GM10266 (cell line): ENCODE measurements around the gene LEFTY1.

Experiments
- DNase-seq: peaks from one replicate; pipeline ENCODE4 v3.0.0; 2012; ENCODE audit errors: extremely low spot score
- TF ChIP-seq, protein P1 (sequence below): IDR thresholded peaks from 2 replicates; pipeline ENCODE4 v1.5.1; 2012; ENCODE audit warnings: mild to moderate bottlenecking, low read depth; ENCODE audit not compliant: control insufficient read depth, insufficient read depth; ENCODE audit errors: missing control alignments

The LEFTY1 gene

DNA sequence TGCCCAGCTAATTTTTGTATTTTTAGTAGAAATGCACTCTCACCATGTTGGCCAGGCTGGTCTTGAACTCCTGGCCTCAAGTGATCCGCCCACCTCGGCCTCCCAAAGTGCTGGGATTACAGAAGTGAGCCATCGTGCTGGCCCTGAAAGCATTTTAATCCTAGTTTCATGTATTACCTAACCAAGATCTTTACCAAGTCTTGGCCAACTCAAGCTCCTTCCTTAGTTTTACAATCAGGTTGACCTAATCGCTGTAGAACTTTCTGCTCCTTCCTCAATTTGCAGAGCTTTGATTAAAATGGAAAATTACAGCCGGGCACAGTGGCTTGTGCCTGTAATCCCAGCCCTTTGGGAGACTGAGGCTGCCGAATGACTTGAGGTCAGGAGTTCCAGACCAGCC, 3.6 kb downstream of the LEFTY1 start:
- TF ChIP-seq, protein P1, sequence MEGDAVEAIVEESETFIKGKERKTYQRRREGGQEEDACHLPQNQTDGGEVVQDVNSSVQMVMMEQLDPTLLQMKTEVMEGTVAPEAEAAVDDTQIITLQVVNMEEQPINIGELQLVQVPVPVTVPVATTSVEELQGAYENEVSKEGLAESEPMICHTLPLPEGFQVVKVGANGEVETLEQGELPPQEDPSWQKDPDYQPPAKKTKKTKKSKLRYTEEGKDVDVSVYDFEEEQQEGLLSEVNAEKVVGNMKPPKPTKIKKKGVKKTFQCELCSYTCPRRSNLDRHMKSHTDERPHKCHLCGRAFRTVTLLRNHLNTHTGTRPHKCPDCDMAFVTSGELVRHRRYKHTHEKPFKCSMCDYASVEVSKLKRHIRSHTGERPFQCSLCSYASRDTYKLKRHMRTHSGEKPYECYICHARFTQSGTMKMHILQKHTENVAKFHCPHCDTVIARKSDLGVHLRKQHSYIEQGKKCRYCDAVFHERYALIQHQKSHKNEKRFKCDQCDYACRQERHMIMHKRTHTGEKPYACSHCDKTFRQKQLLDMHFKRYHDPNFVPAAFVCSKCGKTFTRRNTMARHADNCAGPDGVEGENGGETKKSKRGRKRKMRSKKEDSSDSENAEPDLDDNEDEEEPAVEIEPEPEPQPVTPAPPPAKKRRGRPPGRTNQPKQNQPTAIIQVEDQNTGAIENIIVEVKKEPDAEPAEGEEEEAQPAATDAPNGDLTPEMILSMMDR: no peak
- DNase-seq: no peak

DNA sequence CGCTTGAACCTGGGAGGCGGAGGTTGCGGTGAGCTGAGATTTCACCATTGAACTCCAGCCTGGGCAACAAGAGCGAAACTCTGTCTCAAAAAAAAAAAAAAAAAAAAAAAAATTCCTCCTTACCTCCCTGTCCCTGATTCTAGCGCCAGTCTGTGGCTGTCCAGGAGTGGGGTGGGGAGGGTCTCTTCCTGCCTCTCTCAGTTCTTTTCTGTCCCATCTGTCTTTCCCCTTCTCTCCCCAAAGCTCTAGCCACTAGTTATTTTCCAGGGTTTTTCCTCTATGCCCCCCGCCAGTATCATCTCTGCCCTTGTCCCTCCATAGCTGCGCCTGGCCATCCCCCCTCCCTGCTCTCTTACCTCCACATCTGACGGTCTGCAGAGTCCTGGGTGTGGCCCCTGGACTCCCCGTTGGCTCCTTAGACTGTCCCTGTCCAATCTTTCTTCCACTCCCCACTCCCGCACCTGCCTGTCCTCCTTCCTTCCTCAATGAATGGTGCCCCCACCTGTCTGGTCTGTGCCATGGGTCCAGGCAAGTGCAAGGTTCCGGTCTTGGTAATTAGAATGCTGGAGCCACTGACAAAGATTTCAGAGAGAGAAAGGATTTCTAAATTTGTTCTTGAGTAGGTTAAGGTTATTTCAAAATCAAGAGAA, 5.2 kb downstream of the LEFTY1 start:
- peak; percentile 29 for DNase-seq
- TF ChIP-seq, protein P1: no peak

DNA sequence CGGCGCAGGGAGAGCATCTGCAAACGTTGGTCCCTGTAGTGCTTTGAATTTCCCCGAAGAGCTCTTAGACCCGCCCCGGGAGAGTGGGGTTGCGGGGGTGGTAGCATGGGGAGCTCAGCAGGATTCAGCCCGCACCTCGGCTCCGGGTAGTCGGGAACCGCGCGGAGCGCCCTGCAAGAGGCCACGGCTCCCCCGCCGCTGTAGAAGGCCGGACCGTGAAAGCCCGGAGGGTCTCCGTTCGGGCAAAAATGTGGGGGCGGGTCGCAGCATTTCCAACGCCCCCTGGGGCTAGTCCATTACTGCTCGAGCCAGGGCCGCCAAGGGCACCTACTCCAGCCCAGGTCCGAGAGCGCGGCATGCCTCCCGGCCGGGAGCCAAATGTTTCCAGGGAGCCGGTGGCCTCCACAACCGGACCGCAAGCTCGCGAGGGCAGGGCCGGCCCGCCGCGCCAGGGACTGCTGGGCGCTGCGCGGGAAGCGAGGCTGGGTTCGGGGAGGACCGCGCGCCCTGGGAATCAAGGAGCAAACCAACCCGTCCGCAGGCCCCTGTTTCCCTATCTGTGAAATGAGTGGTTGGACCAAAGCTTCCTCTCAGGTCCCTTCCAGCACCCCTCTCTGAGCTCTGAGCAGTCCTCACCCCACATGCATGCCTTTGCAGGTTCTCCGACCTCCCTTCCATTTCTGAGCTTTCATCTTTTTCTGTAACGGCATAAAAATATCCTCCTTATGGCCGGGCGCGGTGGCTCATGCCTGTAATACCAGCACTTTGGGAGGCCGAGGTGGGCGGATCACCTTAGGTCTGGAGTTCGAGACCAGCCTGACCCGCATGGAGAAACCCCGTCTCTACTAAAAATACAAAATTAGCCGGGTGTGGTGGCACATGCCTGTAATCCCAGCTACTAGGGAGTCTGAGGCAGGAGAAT, 6.0 kb downstream of the LEFTY1 start:
- DNase-seq: peak; percentile 68
- TF ChIP-seq, protein P1: no peak

DNA sequence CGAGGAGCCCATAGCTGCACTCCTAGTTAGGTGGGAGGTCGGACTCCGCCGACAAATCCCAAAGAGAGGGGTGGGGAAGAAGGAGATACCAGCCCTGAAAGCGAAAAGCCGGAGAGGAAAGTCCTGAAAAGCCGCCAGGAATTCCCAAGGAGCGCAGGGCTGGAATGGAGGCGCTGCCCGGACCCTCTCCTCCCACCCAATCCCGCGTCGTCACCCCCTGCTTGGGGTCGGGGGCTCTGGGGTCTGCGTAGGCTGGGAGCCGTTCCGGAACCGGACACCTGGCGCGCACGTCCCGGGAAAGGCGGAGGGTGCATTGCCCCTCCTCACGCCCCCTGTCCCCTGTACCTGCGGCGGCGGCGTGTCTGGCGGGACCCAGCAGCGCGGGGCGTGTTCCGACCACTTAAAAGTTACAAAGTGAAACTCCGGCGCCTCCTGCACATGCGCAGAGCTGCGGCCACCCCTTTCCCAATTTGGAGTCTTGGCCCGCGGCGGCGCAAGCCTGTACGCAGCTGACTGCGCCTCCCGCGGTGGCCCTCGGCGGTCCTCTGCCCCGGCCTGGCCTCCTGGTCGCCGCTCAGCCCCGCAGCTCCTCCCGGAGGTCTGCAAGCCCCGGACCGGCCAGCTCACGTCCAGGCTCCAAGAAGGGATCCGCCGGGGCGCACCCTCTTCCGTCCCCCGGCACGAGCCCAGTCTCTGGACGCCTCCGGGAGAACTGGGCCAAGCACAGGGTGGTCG, 6.8 kb downstream of the LEFTY1 start, which contains the start of gene TMEM63A:
TSS of gene TMEM63A (minus strand) at position 422 of the 735 bp plus-strand sequence. CDS start 4,800 bp downstream, outside the sequence.
- TF ChIP-seq, protein P1: peak; percentile 59
- DNase-seq: peak; percentile 97

DNA sequence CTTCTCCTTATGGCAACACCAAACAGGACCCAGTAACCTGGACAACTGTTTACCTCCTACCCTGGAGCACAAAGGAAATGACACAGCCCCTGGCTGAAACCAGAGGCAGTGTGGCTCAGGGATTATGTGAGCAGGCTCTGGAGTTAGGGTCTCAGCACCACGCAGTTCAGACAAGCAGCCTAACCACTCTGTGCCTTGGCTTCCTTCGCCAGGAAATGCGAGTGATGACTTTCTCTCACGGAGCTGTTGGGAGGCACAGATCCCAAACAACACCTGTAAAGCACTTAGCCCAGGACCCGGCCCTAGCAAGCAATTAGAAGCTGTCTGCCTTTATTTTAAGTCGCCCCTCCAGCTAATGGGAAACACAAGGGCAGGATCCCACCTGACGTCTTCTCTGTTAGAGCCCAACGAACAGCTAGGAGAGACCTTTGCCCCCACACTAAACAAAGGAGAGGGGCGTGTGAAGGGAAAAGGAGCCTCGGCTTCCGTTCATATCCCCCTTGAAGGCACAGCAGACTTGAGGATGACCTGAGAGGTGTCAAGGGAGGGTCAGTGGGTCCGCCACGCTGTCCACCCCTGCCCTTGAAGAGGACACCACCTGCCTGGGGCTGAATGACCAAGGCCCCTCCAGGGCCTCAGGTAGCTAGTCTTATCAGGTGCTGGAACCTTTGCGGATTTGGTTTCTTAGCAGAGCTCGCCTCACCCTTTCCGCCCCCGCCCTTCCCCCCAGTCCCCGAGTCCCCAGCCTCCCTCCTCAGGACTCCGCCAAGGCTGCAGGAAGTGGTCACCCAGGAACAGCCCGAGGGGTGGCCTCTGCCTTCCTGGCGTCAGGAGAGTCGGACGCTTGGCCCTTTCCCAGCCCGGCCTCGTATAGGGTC, 7.6 kb downstream of the LEFTY1 start:
- TF ChIP-seq, protein P1: no peak

DNA sequence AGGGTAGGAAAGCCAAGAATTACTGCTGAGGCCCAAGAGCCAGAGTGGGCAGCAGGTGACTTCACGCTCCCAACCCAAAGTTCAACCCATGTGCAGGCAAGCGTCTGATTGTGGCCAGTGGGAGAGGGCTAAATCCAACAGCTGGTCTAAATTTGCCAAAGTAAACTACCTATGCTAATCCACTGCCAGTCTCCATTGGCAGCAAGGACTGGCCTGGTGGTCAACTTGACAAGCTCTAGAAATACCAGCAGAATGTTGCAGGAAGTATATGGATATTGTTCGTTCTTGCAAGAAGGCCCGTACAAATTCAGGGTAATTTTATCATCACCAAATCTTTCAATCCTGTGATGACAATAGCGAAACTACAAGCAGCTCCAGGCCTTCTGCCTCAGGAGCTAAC, 8.3 kb downstream of the LEFTY1 start:
- TF ChIP-seq, protein P1: no peak
- DNase-seq: no peak

More for the DNA sequence above, 7.6 kb downstream of the LEFTY1 start:
- DNase-seq: peak; percentile 64
